AG09309 (cell line): Measurements from ENCODE around the gene CGN.

ENCODE experiments used
- DNase-seq: peaks from one replicate; pipeline ENCODE4 v3.0.0-alpha.2; 2010; ENCODE audit warnings: low read depth
- H3K4me3 ChIP-seq: 2 replicates; pipeline ENCODE4 v1.5.1; 2011; ENCODE audit warnings: mild to moderate bottlenecking, low read depth, low read length, moderate library complexity; ENCODE audit not compliant: control insufficient read depth
- TF ChIP-seq, protein P1 (sequence below): IDR thresholded peaks from 2 replicates; pipeline ENCODE4 v1.5.1; 2011; ENCODE audit warnings: mild to moderate bottlenecking, low read depth, low read length, inconsistent platforms; ENCODE audit not compliant: insufficient read depth, control insufficient read depth; ENCODE audit errors: missing control alignments

CGN gene

DNA sequence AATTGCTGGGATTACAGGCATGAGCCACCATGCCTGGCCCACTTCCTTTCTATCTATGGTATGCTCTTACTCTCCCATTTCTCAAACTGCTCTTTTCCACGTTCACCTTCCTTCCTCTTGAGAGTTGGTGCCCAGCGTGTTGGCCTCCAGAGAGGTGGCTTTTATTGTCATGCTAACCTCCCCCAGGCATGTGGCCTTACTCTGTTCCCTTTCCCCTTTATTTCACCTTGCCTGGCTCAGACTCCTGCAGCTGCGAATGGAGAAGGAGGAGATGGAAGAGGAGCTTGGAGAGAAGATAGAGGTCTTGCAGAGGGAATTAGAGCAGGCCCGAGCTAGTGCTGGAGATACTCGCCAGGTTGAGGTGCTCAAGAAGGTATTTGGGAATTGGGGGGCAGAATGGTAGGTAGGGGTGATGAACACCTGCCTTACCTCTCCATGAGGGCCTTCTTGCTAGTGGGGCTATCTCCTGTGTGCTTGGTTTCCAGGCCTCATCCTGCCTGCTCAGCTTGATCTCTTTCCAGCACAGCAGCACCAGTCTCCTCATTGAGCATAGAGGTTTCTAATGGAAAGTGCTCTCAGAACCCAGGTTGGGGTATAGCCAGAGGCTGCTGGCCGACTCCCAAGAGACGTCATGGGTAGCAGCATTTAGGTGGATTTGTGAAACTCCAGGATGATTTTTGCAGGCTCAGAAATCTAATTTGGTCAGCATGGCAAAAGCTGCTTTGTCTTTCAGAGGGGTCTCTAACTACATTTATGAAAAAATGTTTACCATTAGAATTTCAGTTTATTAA lies 15.7 kb downstream of the CGN start:
- DNase-seq = no peak
- no peak overlapping the region for H3K4me3 ChIP-seq
- TF ChIP-seq, protein P1, sequence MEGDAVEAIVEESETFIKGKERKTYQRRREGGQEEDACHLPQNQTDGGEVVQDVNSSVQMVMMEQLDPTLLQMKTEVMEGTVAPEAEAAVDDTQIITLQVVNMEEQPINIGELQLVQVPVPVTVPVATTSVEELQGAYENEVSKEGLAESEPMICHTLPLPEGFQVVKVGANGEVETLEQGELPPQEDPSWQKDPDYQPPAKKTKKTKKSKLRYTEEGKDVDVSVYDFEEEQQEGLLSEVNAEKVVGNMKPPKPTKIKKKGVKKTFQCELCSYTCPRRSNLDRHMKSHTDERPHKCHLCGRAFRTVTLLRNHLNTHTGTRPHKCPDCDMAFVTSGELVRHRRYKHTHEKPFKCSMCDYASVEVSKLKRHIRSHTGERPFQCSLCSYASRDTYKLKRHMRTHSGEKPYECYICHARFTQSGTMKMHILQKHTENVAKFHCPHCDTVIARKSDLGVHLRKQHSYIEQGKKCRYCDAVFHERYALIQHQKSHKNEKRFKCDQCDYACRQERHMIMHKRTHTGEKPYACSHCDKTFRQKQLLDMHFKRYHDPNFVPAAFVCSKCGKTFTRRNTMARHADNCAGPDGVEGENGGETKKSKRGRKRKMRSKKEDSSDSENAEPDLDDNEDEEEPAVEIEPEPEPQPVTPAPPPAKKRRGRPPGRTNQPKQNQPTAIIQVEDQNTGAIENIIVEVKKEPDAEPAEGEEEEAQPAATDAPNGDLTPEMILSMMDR = no peak

GRCh38 chr1:151529211-151529702 lies 18.1 kb downstream of the CGN start:
- no peak for DNase-seq
- TF ChIP-seq, protein P1 = no peak

DNA sequence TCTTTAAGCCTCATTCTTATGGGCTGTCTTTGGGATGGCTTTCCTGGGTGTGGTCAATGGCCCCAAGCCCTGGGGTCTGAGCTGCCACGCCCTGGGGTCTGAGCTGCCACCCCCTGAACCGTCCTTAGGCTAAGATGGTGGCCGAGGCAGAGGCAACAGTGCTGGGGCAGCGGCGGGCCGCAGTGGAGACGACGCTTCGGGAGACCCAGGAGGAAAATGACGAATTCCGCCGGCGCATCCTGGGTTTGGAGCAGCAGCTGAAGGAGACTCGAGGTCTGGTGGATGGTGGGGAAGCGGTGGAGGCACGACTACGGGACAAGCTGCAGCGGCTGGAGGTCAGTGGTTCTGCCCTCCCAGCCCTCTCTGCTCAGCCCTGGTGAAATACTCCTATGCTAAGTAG lies 18.6 kb downstream of the CGN start:
- DNase-seq = no peak
- TF ChIP-seq, protein P1 = no peak
- no peak overlapping the region for H3K4me3 ChIP-seq

More at GRCh38 chr1:151529211-151529702, 18.1 kb downstream of the CGN start:
- no peak overlapping the region for H3K4me3 ChIP-seq

DNA sequence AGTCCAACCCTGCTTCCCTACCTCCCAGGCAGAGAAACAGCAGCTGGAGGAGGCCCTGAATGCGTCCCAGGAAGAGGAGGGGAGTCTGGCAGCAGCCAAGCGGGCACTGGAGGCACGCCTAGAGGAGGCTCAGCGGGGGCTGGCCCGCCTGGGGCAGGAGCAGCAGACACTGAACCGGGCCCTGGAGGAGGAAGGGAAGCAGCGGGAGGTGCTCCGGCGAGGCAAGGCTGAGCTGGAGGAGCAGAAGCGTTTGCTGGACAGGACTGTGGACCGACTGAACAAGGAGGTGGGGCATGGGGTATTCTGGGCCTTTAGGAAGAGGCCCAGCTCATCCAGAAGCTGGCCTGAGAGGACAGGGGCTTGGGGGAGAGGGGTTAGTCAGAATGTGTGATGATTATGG lies 19.3 kb downstream of the CGN start:
- no peak overlapping the region for H3K4me3 ChIP-seq
- no peak for DNase-seq
- TF ChIP-seq, protein P1 = no peak

DNA sequence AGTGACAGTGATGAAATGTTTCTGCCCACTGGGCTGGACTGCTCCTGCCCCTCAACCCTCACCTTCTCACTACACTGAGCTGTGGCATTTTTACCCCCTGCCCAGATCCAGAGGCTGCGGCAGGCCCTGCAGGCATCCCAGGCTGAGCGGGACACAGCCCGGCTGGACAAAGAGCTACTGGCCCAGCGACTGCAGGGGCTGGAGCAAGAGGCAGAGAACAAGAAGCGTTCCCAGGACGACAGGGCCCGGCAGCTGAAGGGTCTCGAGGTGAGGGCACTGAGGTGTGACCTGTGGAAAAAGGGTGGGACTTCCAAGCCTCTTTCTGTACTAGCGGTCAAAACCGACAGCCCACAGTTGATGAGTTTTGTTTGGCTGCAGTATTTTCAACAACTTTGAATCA lies 22.7 kb downstream of the CGN start:
- no peak overlapping the region for H3K4me3 ChIP-seq
- DNase-seq = no peak
- TF ChIP-seq, protein P1 = no peak

GRCh38 chr1:151534662-151535278 lies 23.6 kb downstream of the CGN start:
- no peak overlapping the region for H3K4me3 ChIP-seq
- DNase-seq = no peak
- TF ChIP-seq, protein P1 = peak; percentile 98
